GM19099 (cell line): ENCODE measurements around the gene TLE4.

ENCODE experiments used
- POLR2A ChIP-seq: IDR thresholded peaks from 3 replicates; pipeline ENCODE4 v1.6.1; 2011; ENCODE audit warnings: low read depth; ENCODE audit not compliant: insufficient read length; ENCODE audit errors: extremely low read depth

Gene TLE4

DNA sequence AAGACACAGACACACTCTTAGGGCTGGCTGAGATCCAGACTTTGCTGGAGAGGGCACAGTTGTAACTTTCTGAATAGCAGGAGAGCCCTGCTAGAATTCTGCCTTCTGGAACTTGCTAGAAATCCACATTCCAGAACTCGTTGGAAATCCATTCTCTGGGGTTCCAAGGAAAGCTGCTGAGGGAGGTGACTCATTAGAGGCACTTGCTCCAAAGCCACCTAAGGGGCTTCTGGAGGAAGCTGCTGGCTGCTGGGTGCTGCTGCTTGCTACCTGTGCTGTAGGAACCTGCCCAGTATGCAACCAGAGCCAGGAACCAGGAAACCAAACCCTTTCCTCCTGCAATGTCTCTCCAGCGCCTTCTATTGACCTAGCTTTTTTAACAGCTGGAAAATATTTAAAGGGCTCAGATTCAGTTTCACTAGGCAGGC, 4.1 kb upstream of the TLE4 start:
- TF ChIP-seq POLR2A = no peak

DNA sequence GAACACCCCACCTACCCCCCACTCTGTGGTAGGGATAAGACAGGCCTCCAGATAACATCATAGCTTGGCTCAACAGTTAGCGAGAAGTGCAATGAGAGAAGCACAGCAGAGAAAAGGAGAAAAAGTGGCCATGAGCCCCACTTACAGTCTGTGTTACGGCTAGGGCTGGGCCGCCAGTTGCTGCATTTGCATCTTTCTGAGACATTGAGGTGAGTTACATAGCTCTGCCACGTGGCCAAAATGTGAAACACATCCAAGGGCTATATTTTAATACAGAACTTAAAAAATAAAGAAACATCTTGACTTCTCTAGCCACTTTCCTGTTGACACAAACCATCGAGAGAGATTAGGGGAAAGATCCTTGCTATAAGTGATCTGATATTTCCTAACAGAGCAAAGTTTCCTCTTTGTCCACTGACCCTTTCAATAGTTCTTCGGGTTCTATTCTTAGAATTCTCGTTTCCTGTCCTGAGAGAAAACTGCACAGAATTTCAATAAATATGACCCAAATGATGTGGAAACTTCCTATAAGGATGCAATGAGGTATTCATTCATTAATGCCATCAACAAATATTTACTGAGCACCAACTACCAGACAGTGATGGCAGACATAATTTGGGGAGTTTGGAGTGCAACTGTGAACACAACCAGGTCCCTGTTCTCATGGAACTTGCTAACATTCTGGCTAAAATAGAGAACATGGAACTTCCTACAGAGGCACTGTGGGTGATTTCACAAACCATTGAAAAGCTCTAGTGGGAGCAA, 3.2 kb upstream of the TLE4 start:
- no peak for TF ChIP-seq POLR2A

DNA sequence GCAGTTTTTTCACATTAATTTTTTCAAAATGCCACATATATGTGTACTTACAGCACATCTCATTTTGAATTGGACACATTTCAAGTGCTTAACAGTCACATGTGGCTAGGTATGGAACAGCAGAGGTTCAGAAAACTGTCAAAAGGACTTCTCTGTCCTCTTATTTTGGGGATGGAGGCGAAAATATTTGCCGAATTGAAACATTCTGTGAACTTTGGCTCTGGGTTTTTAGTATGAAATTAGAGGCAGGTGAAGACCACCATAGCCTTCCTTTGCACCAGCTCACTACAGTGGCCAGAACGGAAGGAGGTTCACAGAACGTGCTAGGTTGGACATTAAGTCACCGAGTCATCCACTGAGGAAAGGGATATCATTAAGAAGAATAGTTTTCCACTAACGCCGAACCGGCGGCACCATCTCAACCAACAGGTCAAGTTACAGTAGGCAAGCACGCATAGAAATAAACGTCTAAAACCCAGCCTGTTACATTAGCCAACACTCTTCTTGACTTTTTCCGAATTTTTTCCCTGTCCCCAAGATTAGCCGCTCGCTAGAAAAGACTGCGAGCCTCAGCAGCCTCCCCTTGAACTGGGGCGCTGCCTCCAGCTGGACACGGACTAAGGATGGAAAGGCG, 1.8 kb upstream of the TLE4 start:
- no peak for TF ChIP-seq POLR2A

DNA sequence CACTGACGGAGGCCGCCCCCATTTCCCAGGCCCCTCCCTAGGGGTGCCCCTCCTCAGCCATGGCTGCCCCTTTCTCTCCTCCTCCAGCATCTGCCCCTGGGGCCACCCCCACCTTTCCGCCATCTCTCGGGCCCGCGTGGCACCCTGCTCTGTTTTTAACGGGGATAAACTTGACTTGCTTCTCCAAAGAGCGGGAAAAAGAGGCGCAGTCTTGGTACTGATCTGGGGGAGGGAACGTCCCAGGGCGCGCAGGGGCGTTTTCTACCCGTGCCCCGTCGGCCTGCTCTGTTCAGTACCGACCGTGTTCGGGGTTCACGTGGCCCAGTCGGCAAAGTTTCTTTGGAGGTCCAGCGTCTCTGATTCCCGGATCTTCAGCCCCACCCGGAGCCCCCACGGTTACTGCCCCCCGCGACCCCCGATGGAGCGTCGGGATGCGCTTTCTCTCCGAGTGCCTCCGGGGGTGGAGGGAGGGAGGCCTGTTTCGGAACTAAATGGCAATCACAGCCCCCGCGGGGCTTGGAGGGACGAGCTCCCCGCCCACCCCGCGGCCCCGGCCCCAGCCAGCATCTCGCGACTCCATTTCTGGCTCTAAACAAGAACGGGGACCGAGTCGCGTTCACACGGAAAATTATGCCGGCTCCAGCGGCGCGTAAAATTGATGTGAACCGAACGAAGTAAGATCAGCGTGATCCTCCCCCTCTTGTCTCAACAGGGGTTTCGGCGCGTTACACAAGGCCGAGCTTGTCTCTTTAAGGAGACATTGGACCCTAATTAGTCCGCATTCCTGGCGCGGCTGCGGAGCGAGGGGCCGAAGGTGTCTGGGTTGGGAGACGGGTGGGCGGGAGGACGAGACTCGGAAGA, 1.1 kb upstream of the TLE4 start:
- no peak for TF ChIP-seq POLR2A

DNA sequence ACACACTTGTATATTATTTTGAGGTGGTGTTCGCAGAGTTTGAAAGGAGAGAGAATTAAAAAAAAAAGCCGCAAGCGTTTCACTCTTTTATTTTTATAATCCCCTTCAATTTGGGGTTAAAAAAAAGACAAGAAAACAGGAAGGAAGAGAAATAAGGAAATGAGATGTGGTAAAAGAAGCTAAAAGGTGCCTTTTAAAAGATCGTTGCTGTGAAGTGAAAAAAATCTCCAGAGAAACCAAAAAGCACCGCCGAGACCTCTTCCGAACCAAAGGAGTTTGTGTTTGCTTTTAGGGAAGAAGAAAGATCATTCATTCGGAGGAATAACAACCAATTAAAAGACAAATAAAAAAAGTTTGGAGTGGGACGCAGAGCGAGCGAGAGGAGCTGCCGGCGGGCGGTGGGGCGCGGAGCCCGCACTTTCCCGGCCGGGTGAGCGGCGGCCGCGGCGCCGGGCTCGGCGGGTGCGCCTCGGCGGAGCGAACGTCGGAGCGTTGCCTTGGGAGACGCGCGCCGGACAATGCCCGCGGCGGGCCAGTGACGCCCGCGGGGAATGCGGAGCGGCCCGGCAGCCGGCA, 355 bp downstream of the TLE4 start:
- no peak for TF ChIP-seq POLR2A

DNA sequence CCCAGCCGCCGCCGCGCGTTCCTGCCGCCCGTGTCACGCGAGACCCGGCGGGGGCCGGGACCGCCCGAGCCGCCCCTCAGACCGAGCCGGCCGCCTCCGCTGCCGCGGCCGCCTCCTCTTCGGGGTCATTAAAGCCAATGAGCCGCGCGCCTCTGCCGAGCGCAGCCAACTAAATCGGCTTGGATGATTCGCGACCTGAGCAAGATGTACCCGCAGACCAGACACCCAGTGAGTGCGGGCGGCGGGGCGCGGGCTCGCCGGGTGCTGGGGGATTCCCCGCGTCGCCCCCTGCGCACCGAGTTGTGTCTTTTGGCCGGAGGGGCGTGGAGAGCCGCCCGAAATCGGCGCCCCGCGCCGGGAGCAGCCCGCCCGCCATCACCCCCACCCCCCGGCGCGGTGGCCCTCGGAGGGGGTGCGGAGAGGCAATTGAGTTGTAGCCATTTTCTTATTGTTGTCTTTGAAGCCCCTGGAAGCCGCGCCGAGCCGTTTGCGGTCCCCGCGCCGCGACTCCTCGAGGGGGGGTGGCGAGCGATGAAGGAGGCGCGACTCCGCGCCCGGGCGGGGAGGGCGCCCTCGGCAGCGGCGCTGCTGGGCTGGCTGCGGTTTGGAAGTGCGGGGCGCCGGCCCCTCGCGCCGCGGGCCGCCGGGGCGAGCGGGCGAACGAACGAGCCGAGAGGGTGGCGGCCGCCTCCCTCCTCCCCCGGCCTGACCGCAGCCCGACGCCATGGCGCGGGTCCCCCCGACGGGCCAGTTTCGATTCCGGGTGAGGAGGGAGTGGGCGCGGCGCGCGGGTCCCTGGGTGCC, 1.0 kb downstream of the TLE4 start:
- peak; percentile 16 for TF ChIP-seq POLR2A

DNA sequence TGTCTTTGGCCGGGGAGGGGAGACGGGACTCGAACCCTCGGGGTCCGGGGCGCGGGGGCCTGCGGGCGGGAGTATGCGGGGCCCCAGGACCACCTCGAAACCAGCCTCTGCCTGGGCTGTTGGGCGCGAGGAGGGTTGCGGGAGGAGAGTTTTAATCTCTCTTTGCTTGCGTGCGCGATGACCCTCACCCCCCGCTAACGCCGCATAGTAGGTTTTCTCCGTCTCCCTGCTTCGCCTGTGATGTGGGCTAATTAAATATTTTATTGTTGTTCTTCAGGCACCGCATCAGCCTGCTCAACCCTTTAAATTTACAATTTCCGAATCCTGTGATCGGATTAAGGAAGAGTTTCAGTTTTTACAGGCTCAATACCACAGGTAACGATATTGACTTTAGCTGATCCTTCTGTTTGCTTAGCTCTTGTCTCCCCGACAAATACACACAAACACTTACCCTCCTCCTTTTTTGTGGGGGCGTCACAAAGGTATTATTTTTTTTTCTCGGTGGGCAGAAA, 1.7 kb downstream of the TLE4 start:
- TF ChIP-seq POLR2A = no peak

DNA sequence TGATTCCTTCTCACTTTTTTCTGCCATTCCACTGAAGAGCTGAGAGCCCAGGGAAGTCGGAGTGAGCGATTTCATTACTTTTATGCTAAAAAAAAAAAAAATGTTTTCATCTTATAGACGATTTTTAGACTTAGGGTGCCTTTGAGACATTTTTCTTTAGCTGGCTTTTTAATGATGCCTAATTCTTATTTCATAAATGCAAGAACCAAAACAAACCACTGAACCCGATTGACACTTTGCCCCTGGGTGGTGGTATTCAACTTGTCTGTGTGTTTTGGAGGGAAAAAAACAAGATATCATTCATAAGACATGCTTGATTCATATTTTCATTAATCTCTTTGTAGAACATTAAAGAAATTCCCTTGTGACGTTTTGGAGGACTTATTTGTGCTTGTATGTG, 2.4 kb downstream of the TLE4 start:
- TF ChIP-seq POLR2A = no peak

DNA sequence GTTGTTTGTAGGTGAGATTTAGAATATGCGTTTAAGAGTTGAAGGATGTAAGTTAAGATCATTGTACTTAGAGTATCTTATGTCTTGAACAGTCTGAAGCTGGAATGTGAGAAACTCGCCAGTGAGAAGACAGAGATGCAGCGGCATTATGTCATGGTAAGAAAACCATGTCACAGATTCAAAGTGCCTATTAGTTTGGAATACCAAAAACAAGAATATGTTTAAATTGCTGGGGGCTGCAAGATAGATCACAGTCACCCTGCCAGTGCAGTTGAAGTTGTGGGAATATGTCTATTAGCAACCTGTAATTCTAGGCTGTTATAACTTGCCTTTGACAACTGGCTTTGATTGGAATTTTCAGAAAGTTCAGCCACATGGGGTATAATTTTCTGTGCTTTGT, 3.0 kb downstream of the TLE4 start:
- TF ChIP-seq POLR2A = no peak

DNA sequence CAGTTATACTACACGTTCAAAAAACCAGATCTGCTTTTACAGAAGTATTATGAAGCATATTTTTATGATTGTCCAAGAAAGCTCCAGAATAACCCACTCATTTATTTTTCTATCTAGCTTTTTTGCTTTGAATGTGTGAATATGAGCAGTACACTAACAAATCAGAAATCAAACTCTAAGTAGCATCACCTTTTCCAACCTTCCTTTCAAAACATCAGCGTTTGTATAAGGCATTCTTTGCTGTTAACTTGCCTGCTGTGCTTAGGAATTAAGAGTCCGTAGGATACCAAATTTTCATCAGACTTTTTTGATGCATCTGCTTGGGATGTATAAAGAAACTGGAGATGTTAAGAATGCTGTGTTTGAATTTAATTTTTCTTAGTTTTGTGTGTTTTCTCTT, 3.8 kb downstream of the TLE4 start:
- TF ChIP-seq POLR2A = no peak

DNA sequence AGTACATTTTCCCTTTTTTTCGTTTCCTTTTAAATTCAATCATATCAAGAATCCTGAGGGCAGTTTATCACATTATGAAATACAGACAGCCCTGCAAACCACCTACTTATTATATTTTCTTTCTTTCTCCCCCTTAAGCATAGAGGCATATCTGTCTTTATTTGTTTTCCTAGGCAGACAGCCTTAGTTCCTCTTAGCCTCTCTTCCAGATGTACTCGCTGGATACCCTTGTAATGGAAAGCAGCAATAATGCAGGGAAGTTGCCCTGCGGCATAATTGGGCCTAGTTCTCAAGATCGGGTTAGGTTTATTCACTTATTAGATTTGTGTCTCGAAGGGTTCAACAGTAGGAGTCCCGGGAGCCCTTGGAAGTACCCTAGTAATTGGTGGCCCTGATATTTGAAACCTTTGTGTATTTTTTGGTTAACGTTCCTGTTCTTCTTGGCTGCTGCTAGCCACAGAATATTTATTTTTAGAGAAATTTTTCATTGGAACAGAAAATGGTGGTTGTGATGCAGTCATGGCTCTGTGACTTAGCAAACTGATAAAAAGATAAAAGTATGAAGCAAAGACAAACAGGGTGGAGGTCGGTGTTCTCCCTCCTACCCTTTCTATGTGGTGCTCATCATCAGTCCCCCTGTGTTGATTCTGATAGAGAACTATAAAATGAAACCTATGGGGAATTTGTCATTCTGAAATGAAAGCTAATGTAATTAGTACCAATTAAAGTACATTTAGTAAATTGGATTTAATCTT, 6.4 kb downstream of the TLE4 start:
- TF ChIP-seq POLR2A = no peak

DNA sequence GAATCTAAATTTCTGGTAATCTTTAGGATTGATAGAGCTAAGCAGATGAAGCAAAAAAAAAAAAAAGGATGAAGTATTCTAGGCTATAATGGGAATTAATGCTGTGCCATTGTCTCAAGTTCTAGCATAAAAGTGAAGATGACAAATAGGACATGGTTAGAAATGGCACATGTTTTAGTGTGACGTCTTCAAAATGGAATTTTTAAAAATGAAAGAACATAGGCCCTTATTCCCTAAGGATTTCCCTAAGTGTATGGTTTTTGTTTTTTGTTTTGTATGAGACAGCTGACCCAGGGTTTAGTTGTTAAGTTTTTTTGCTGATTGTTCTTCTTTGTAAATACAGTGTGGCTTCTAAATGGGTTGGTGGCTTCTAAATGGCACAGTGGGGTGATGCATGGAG, 7.1 kb downstream of the TLE4 start:
- no peak for TF ChIP-seq POLR2A

DNA sequence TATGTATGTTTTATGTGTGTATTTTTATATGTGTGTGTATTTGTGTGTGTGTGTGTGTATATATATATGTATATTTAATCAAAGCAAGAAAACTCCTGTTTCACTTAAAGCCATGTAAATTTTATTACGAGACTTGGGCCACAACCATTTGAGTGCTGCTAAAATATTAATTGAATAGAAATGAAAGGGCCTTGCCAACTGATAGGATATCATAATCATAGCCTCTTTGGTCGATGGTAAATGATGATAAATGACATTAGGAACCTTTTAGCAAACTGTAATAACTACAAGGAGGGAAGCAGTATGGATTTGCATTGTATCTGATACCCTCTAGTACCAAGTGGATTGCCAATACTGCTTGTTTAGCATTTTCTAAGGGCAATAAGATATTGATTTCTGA, 7.9 kb downstream of the TLE4 start:
- TF ChIP-seq POLR2A = no peak

DNA sequence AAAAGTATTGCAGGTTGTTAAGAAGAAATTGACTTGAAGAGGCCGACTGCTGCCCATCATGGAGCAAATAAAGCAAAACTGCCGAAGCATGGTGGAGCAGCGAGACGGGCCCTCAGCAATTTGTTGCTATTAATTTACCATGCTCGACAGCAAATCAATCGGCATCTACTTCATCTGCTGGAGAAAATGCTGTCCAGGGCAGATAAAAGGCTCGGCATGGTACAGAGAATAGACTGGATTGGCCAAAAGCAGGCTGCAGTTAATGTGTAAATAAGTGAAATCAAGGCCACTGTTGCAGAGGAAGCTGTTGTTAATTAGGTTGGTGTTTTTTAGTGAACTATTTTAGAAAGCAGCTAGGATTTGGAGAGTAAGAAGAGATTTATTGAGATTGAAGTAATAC, 8.3 kb downstream of the TLE4 start:
- TF ChIP-seq POLR2A = no peak
